GM23338 (cell line): Measurements from ENCODE around the gene GALNT9. TPM values are rescaled to one million over a fixed set of nuclear protein-coding genes. Genes with fewer than 3 reads are reported as not detected.

ENCODE experiments used
- ATAC-seq: fragments of 200-7000 bp; cut with Tn5 transposase; 3 replicates; pipeline ENCODE4 v1.9.1; 2020
- DNase-seq: peaks from one replicate; pipeline ENCODE4 v3.0.0-alpha.2; 2015; ENCODE audit warnings: low spot score
- H2AFZ ChIP-seq: fragments of 200-600 bp; sonication (generic); 2 replicates; pipeline ENCODE4 v1.8.0; 2016; ENCODE audit warnings: antibody characterized with exemption, mild to moderate bottlenecking, moderate library complexity
- H3F3A ChIP-seq: fragments of 200-600 bp; sonication (generic); replicated peaks from 2 replicates; pipeline ENCODE4 v1.8.0; 2017; ENCODE audit warnings: antibody characterized with exemption, mixed run types, low read depth
- H3K27ac ChIP-seq: fragments of 200-600 bp; sonication (generic); 2 replicates; pipeline ENCODE4 v1.6.1; 2016; ENCODE audit warnings: low read depth
- H3K27me3 ChIP-seq: fragments of 200-600 bp; sonication (generic); 2 replicates; pipeline ENCODE4 v1.8.0; 2016; ENCODE audit warnings: mild to moderate bottlenecking, mixed run types, moderate library complexity; ENCODE audit not compliant: insufficient read depth
- H3K36me3 ChIP-seq: fragments of 200-600 bp; sonication (generic); 2 replicates; pipeline ENCODE4 v1.8.0; 2016; ENCODE audit warnings: mild to moderate bottlenecking; ENCODE audit not compliant: insufficient read depth
- H3K4me1 ChIP-seq: fragments of 200-600 bp; sonication (generic); 2 replicates; pipeline ENCODE4 v1.8.0; 2016; ENCODE audit warnings: mild to moderate bottlenecking, moderate library complexity; ENCODE audit not compliant: insufficient read depth
- H3K4me2 ChIP-seq: fragments of 200-600 bp; sonication (generic); 2 replicates; pipeline ENCODE4 v1.7.1; 2017; ENCODE audit warnings: mixed run types
- H3K4me3 ChIP-seq: fragments of 200-600 bp; sonication (generic); 2 replicates; pipeline ENCODE4 v1.6.1; 2016; ENCODE audit warnings: mixed run types
- H3K79me2 ChIP-seq: fragments of 200-600 bp; sonication (generic); replicated peaks from 2 replicates; pipeline ENCODE4 v1.8.0; 2017; ENCODE audit warnings: mild to moderate bottlenecking; ENCODE audit not compliant: insufficient read depth
- H3K9me2 ChIP-seq: fragments of 200-600 bp; sonication (generic); 2 replicates; pipeline ENCODE4 v1.8.0; 2017; ENCODE audit not compliant: insufficient read depth
- H4K20me1 ChIP-seq: fragments of 200-600 bp; sonication (generic); replicated peaks from 2 replicates; pipeline ENCODE4 v1.8.0; 2017; ENCODE audit warnings: mild to moderate bottlenecking; ENCODE audit not compliant: insufficient read depth
- H3K27ac Mint-ChIP-seq: 2 replicates; pipeline ENCODE4 v1.8.0; 2020; ENCODE audit warnings: inconsistent platforms, mild to moderate bottlenecking, moderate library complexity, mixed read lengths
- H3K27me3 Mint-ChIP-seq: 3 replicates; pipeline ENCODE4 v1.8.0; 2022; ENCODE audit warnings: low read depth, mild to moderate bottlenecking, moderate library complexity, mixed read lengths, inconsistent platforms; ENCODE audit not compliant: insufficient read depth, poor library complexity
- H3K36me3 Mint-ChIP-seq: 3 replicates; pipeline ENCODE4 v1.8.0; 2021; ENCODE audit warnings: low read depth, mild to moderate bottlenecking, inconsistent platforms, moderate library complexity, mixed read lengths
- H3K4me1 Mint-ChIP-seq: 3 replicates; pipeline ENCODE4 v1.8.0; 2020; ENCODE audit warnings: mild to moderate bottlenecking, inconsistent platforms, mixed read lengths
- H3K4me3 Mint-ChIP-seq: 3 replicates; pipeline ENCODE4 v1.8.0; 2021; ENCODE audit warnings: moderate library complexity, mild to moderate bottlenecking, inconsistent platforms, mixed read lengths
- H3K9me3 Mint-ChIP-seq: 3 replicates; pipeline ENCODE4 v1.8.0; 2020; ENCODE audit warnings: moderate library complexity, mild to moderate bottlenecking, inconsistent platforms, mixed read lengths
- CREB1 ChIP-seq: fragments of 250-450 bp; sonication (Bioruptor Pico); IDR thresholded peaks from 2 replicates; pipeline ENCODE4 v1.5.0; 2020; ENCODE audit warnings: low read depth, mild to moderate bottlenecking, moderate library complexity
- EZH2 ChIP-seq: fragments of 200-600 bp; sonication (generic); IDR thresholded peaks from one replicate; pipeline ENCODE4 v1.8.0; 2017; ENCODE audit warnings: antibody characterized with exemption, mild to moderate bottlenecking, low read depth; ENCODE audit not compliant: unreplicated experiment
- EZH2phosphoT487 ChIP-seq: fragments of 200-600 bp; sonication (generic); IDR thresholded peaks from one replicate; pipeline ENCODE4 v1.8.1; 2018; ENCODE audit warnings: antibody characterized with exemption; ENCODE audit not compliant: unreplicated experiment
- JUNB ChIP-seq: IDR thresholded peaks from one replicate; pipeline ENCODE4 v1.6.1; 2016; ENCODE audit warnings: antibody characterized with exemption; ENCODE audit not compliant: unreplicated experiment
- NANOG ChIP-seq: IDR thresholded peaks from 2 replicates; pipeline ENCODE4 v1.6.1; 2016; ENCODE audit warnings: antibody characterized with exemption, borderline replicate concordance
- POLR2AphosphoS5 ChIP-seq: IDR thresholded peaks from 2 replicates; pipeline ENCODE4 v1.6.1; 2016; ENCODE audit warnings: antibody characterized with exemption, low read depth
- STAT1 ChIP-seq: IDR thresholded peaks from one replicate; pipeline ENCODE4 v1.6.1; 2016; ENCODE audit warnings: antibody characterized with exemption; ENCODE audit not compliant: unreplicated experiment
- ZNF114 ChIP-seq: fragments of 250-450 bp; sonication (Bioruptor Pico); IDR thresholded peaks from 2 replicates; pipeline ENCODE4 v1.5.0; 2020; ENCODE audit warnings: mild to moderate bottlenecking, moderate library complexity
- ZNF331 ChIP-seq: fragments of 250-450 bp; sonication (Bioruptor Pico); IDR thresholded peaks from 2 replicates; pipeline ENCODE4 v1.5.0; 2020; ENCODE audit warnings: low read depth, mild to moderate bottlenecking, moderate library complexity
- polyA plus RNA-seq: library from polyadenylated mRNA; unstranded; fragments of >200 nt; fragmentation: Nextera tagmentation; extraction: Ambion mirVana; gene quantifications from 2 replicates; pipeline ENCODE4 v1.2.1, GENCODE V29; 2016
- total RNA-seq: library from RNA; depleted of rRNA; stranded (reverse); fragments of >200 nt; shearing (Covaris generic); gene quantifications from 2 replicates; pipeline ENCODE4 v1.2.3, GENCODE V29; 2014
- TF ChIP-seq, protein P1 (sequence below): IDR thresholded peaks from one replicate; pipeline ENCODE4 v1.6.1; 2018; ENCODE audit warnings: antibody characterized with exemption; ENCODE audit not compliant: unreplicated experiment
- TF ChIP-seq, protein P2 (sequence below), 2 experiments: fragments of 200-600 bp in 1 of 2; sonication (generic) in 1 of 2; conservative IDR thresholded peaks; 2 replicates each; pipeline versions ENCODE4 v1.5.1 to v1.6.1; 2016 to 2017; ENCODE audit warnings: antibody characterized with exemption in 2 of 2, low read depth in 2 of 2, mild to moderate bottlenecking in 2 of 2, moderate library complexity in 1 of 2
- TF ChIP-seq, protein P3 (sequence below): fragments of 250-450 bp; sonication (Bioruptor Pico); IDR thresholded peaks from 2 replicates; pipeline ENCODE4 v1.5.0; 2020; ENCODE audit warnings: mild to moderate bottlenecking, moderate library complexity
- TF ChIP-seq, protein P4 (sequence below): IDR thresholded peaks from 2 replicates; pipeline ENCODE4 v1.6.1; 2016; ENCODE audit warnings: antibody characterized with exemption

GALNT9 gene
- total and polyA plus RNA-seq, 2 experiments from 2014 or later = 0.81 to 2.5 TPM

DNA sequence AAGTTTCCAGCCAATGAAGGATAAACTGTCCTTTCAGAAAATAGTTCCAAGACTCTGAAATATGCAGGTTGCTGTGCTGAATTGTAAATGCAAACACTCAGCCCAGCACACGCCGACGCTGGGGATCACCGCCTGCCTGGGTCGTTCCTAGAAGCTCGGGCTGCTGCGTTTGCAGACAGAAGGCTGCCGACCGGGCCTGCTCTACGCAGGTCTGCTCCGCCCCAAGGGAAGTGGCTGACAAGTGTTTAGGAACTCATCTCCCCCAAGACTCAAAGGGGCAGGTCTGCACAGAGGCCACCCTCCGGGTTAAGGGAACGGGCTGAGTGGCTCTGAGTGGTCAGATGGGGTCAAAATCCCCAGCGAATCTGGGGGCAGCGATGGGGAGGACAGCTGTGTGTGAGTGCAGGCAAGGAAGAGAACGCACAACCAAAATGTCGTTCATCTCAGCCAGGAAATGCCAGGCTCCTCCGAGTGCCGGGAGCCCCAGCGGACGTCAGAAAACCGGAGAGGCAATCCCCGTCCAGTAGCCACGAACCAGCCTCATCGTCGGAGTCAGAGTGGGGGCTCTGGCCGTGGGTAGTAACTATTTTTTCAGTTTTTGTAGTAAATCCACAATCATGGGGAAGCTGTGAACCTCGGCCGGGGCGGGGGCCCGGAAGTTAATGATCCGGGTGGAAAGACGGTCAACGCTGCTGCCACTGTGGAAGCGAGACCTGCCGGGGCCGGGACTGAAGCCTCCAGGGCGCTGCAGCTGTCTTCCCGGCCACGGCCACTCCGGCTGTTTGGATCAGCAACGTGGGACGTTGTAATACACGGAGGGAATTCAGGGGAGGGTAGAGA is 6.0 kb downstream of the GALNT9 start:
- Histone ChIP-seq H3K4me2 (no peak overlapping the region), H3K27ac (no peak overlapping the region), H3K4me1 (no peaks in the 10 kb centered on the region), H3K9me2 (no peaks in the 10 kb centered on the region), H3K27me3 (peaks cover 15% of the 10 kb centered on the region), H3K36me3 (no peaks in the 10 kb centered on the region), H2AFZ (no peak overlapping the region), H3K79me2 (no peaks in the 10 kb centered on the region), H4K20me1 (no peaks in the 10 kb centered on the region), H3K4me3 (no peak overlapping the region), H3F3A (0 out of 2 replicates have a peak, but pooled peaks cover 2% of the 10 kb centered on the region)
- H3K4me1 Mint-ChIP-seq = peaks cover 15% of the 10 kb centered on the region
- ATAC-seq (peak; percentile 8; the same call in 1 of the 3 replicates), DNase-seq (no peak)
- H3K4me3 Mint-ChIP-seq = no peak overlapping the region
- no peaks in the 10 kb centered on the region for H3K9me3 Mint-ChIP-seq
- peaks cover 28% of the 10 kb centered on the region for H3K27me3 Mint-ChIP-seq
- no peaks in the 10 kb centered on the region for H3K36me3 Mint-ChIP-seq
- H3K27ac Mint-ChIP-seq = 0 out of 2 replicates have a peak overlapping the region, but pooled peaks have one; percentile 21
- TF ChIP-seq JUNB (no peak), CREB1 (CRISPR knock-in tag) (no peak), POLR2AphosphoS5 (no peak), NANOG (no peak), EZH2phosphoT487 (no peak), ZNF331 (CRISPR knock-in tag) (no peak), STAT1 (no peak), EZH2 (no peak), ZNF114 (no peak)
- TF ChIP-seq, protein P1, sequence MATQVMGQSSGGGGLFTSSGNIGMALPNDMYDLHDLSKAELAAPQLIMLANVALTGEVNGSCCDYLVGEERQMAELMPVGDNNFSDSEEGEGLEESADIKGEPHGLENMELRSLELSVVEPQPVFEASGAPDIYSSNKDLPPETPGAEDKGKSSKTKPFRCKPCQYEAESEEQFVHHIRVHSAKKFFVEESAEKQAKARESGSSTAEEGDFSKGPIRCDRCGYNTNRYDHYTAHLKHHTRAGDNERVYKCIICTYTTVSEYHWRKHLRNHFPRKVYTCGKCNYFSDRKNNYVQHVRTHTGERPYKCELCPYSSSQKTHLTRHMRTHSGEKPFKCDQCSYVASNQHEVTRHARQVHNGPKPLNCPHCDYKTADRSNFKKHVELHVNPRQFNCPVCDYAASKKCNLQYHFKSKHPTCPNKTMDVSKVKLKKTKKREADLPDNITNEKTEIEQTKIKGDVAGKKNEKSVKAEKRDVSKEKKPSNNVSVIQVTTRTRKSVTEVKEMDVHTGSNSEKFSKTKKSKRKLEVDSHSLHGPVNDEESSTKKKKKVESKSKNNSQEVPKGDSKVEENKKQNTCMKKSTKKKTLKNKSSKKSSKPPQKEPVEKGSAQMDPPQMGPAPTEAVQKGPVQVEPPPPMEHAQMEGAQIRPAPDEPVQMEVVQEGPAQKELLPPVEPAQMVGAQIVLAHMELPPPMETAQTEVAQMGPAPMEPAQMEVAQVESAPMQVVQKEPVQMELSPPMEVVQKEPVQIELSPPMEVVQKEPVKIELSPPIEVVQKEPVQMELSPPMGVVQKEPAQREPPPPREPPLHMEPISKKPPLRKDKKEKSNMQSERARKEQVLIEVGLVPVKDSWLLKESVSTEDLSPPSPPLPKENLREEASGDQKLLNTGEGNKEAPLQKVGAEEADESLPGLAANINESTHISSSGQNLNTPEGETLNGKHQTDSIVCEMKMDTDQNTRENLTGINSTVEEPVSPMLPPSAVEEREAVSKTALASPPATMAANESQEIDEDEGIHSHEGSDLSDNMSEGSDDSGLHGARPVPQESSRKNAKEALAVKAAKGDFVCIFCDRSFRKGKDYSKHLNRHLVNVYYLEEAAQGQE = no peak
- TF ChIP-seq, protein P2, sequence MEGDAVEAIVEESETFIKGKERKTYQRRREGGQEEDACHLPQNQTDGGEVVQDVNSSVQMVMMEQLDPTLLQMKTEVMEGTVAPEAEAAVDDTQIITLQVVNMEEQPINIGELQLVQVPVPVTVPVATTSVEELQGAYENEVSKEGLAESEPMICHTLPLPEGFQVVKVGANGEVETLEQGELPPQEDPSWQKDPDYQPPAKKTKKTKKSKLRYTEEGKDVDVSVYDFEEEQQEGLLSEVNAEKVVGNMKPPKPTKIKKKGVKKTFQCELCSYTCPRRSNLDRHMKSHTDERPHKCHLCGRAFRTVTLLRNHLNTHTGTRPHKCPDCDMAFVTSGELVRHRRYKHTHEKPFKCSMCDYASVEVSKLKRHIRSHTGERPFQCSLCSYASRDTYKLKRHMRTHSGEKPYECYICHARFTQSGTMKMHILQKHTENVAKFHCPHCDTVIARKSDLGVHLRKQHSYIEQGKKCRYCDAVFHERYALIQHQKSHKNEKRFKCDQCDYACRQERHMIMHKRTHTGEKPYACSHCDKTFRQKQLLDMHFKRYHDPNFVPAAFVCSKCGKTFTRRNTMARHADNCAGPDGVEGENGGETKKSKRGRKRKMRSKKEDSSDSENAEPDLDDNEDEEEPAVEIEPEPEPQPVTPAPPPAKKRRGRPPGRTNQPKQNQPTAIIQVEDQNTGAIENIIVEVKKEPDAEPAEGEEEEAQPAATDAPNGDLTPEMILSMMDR (conservative IDR thresholded peaks at IDR 0.05; ENCODE audit: low read depth in 2 of 2) = no peak
- TF ChIP-seq, protein P3, sequence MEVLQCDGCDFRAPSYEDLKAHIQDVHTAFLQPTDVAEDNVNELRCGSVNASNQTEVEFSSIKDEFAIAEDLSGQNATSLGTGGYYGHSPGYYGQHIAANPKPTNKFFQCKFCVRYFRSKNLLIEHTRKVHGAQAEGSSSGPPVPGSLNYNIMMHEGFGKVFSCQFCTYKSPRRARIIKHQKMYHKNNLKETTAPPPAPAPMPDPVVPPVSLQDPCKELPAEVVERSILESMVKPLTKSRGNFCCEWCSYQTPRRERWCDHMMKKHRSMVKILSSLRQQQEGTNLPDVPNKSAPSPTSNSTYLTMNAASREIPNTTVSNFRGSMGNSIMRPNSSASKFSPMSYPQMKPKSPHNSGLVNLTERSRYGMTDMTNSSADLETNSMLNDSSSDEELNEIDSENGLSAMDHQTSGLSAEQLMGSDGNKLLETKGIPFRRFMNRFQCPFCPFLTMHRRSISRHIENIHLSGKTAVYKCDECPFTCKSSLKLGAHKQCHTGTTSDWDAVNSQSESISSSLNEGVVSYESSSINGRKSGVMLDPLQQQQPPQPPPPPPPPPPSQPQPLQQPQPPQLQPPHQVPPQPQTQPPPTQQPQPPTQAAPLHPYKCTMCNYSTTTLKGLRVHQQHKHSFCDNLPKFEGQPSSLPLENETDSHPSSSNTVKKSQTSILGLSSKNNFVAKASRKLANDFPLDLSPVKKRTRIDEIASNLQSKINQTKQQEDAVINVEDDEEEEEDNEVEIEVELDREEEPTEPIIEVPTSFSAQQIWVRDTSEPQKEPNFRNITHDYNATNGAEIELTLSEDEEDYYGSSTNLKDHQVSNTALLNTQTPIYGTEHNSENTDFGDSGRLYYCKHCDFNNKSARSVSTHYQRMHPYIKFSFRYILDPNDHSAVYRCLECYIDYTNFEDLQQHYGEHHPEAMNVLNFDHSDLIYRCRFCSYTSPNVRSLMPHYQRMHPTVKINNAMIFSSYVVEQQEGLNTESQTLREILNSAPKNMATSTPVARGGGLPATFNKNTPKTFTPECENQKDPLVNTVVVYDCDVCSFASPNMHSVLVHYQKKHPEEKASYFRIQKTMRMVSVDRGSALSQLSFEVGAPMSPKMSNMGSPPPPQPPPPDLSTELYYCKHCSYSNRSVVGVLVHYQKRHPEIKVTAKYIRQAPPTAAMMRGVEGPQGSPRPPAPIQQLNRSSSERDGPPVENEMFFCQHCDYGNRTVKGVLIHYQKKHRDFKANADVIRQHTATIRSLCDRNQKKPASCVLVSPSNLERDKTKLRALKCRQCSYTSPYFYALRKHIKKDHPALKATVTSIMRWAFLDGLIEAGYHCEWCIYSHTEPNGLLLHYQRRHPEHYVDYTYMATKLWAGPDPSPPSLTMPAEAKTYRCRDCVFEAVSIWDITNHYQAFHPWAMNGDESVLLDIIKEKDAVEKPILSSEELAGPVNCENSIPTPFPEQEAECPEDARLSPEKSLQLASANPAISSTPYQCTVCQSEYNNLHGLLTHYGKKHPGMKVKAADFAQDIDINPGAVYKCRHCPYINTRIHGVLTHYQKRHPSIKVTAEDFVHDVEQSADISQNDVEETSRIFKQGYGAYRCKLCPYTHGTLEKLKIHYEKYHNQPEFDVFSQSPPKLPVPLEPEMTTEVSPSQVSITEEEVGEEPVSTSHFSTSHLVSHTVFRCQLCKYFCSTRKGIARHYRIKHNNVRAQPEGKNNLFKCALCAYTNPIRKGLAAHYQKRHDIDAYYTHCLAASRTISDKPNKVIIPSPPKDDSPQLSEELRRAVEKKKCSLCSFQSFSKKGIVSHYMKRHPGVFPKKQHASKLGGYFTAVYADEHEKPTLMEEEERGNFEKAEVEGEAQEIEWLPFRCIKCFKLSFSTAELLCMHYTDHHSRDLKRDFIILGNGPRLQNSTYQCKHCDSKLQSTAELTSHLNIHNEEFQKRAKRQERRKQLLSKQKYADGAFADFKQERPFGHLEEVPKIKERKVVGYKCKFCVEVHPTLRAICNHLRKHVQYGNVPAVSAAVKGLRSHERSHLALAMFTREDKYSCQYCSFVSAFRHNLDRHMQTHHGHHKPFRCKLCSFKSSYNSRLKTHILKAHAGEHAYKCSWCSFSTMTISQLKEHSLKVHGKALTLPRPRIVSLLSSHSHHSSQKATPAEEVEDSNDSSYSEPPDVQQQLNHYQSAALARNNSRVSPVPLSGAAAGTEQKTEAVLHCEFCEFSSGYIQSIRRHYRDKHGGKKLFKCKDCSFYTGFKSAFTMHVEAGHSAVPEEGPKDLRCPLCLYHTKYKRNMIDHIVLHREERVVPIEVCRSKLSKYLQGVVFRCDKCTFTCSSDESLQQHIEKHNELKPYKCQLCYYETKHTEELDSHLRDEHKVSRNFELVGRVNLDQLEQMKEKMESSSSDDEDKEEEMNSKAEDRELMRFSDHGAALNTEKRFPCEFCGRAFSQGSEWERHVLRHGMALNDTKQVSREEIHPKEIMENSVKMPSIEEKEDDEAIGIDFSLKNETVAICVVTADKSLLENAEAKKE (CRISPR knock-in tag) = no peak
- TF ChIP-seq, protein P4, sequence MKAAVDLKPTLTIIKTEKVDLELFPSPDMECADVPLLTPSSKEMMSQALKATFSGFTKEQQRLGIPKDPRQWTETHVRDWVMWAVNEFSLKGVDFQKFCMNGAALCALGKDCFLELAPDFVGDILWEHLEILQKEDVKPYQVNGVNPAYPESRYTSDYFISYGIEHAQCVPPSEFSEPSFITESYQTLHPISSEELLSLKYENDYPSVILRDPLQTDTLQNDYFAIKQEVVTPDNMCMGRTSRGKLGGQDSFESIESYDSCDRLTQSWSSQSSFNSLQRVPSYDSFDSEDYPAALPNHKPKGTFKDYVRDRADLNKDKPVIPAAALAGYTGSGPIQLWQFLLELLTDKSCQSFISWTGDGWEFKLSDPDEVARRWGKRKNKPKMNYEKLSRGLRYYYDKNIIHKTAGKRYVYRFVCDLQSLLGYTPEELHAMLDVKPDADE = no peak
